Mucosa of rectum (tissue), 2 donors: ENCODE data around the gene FAM221B.

Source experiments
- H3K27ac ChIP-seq, 2 donors: one replicate each; pipeline ENCODE4 v1.7.0; 2013; ENCODE audit warnings: inconsistent platforms in 2 of 2, low read depth in 2 of 2, low read length in 2 of 2
- H3K27me3 ChIP-seq, 2 donors: one replicate each; pipeline ENCODE4 v1.7.0; 2013; ENCODE audit warnings: low read length in 2 of 2; ENCODE audit not compliant: control insufficient read depth in 2 of 2, insufficient read depth in 2 of 2
- H3K36me3 ChIP-seq, 2 donors: one replicate each; pipeline ENCODE4 v1.7.0; 2013; ENCODE audit warnings: low read length in 2 of 2; ENCODE audit not compliant: control insufficient read depth in 2 of 2, insufficient read depth in 2 of 2
- H3K4me1 ChIP-seq, 2 donors: one replicate each; pipeline ENCODE4 v1.7.0; 2013; ENCODE audit warnings: low read length in 2 of 2, mild to moderate bottlenecking in 1 of 2; ENCODE audit not compliant: control insufficient read depth in 2 of 2, insufficient read depth in 2 of 2
- H3K4me3 ChIP-seq, 2 donors: one replicate each; pipeline ENCODE4 v1.7.0; 2013; ENCODE audit warnings: low read length in 2 of 2
- H3K9ac ChIP-seq, 2 donors: one replicate each; pipeline ENCODE4 v1.7.0; 2013; ENCODE audit warnings: low read length in 2 of 2, low read depth in 1 of 2, mild to moderate bottlenecking in 1 of 2
- H3K9me3 ChIP-seq, 2 donors: one replicate each; pipeline ENCODE4 v1.7.0; 2013; ENCODE audit warnings: low read length in 2 of 2; ENCODE audit not compliant: control insufficient read depth in 2 of 2
- donor health status: healthy.
- donor health status: Normal muscosa, but diverticular disease.

Gene FAM221B

GRCh38 chr9:35847792-35848572, 19.4 kb upstream of the FAM221B start:
- Histone ChIP-seq H3K9me3 (no peaks in the 10 kb centered on the region), H3K9ac (no peak overlapping the region), H3K4me1 (peaks cover 2 to 10% of the 10 kb centered on the region in 2 donors), H3K27me3 (no peaks in the 10 kb centered on the region), H3K27ac (peak overlapping the region in 1 of 2 donors; percentile 16), H3K36me3 (peaks cover 9 to 10% of the 10 kb centered on the region in 2 donors), H3K4me3 (no peak overlapping the region)

- H3K36me3 ChIP-seq, result peaks cover 9 to 10% of the 10 kb centered on the region in 2 donors
- no peak overlapping the region for H3K9ac ChIP-seq
- H3K27ac ChIP-seq, result no peak overlapping the region
- peaks cover 2 to 12% of the 10 kb centered on the region in 2 donors for H3K4me1 ChIP-seq
- H3K9me3 ChIP-seq, result no peaks in the 10 kb centered on the region
- H3K27me3 ChIP-seq, result no peaks in the 10 kb centered on the region
- H3K4me3 ChIP-seq, result no peak overlapping the region
These were observed 17.6 kb upstream of the FAM221B start for GRCh38 chr9:35845824-35846771.

- Histone ChIP-seq H3K4me1 (peaks cover 2 to 12% of the 10 kb centered on the region in 2 donors), H3K36me3 (peaks cover 9 to 10% of the 10 kb centered on the region in 2 donors), H3K27me3 (no peaks in the 10 kb centered on the region), H3K4me3 (no peak overlapping the region), H3K27ac (peak overlapping the region; percentile 7 to 51), H3K9me3 (no peaks in the 10 kb centered on the region), H3K9ac (no peak overlapping the region)
These were observed 16.2 kb upstream of the FAM221B start for GRCh38 chr9:35844628-35845270.

GRCh38 chr9:35842795-35843194, 14.3 kb upstream of the FAM221B start:
- Histone ChIP-seq H3K36me3 (peaks cover 9 to 10% of the 10 kb centered on the region in 2 donors), H3K4me1 (peaks cover 2 to 12% of the 10 kb centered on the region in 2 donors), H3K9me3 (no peaks in the 10 kb centered on the region), H3K27ac (no peak overlapping the region), H3K27me3 (no peaks in the 10 kb centered on the region), H3K9ac (no peak overlapping the region), H3K4me3 (no peak overlapping the region)

GRCh38 chr9:35842020-35842745, 13.7 kb upstream of the FAM221B start:
- H3K9me3 ChIP-seq, result no peaks in the 10 kb centered on the region
- H3K27me3 ChIP-seq, result no peaks in the 10 kb centered on the region
- peaks cover 2 to 12% of the 10 kb centered on the region in 2 donors for H3K4me1 ChIP-seq
- peaks cover 6 to 7% of the 10 kb centered on the region in 2 donors for H3K36me3 ChIP-seq
- H3K27ac ChIP-seq, result no peak overlapping the region
- no peak overlapping the region for H3K9ac ChIP-seq
- no peak overlapping the region for H3K4me3 ChIP-seq

- no peak overlapping the region for H3K27ac ChIP-seq
- H3K9ac ChIP-seq, result no peak overlapping the region
- peaks cover 2 to 12% of the 10 kb centered on the region in 2 donors for H3K4me1 ChIP-seq
- peaks cover 0 to 2% of the 10 kb centered on the region in 2 donors for H3K36me3 ChIP-seq
- no peaks in the 10 kb centered on the region for H3K27me3 ChIP-seq
- H3K4me3 ChIP-seq, result no peak overlapping the region
- H3K9me3 ChIP-seq, result no peaks in the 10 kb centered on the region
These were observed 13.0 kb upstream of the FAM221B start for GRCh38 chr9:35841645-35841900.

- H3K27ac ChIP-seq, result no peak overlapping the region
- H3K36me3 ChIP-seq, result no peaks in the 10 kb centered on the region
- H3K4me3 ChIP-seq, result no peak overlapping the region
- H3K4me1 ChIP-seq, result peaks cover 2 to 13% of the 10 kb centered on the region in 2 donors
- H3K27me3 ChIP-seq, result no peaks in the 10 kb centered on the region
- no peaks in the 10 kb centered on the region for H3K9me3 ChIP-seq
- H3K9ac ChIP-seq, result no peak overlapping the region
These were observed 12.5 kb upstream of the FAM221B start for GRCh38 chr9:35840881-35841644.

- Histone ChIP-seq H3K27me3 (no peaks in the 10 kb centered on the region), H3K4me3 (no peak overlapping the region), H3K9me3 (no peaks in the 10 kb centered on the region), H3K27ac (no peak overlapping the region), H3K4me1 (peaks cover 6 to 19% of the 10 kb centered on the region in 2 donors), H3K36me3 (no peaks in the 10 kb centered on the region), H3K9ac (no peak overlapping the region)
These were observed 11.4 kb upstream of the FAM221B start for GRCh38 chr9:35839926-35840325.

- H3K36me3 ChIP-seq, result no peaks in the 10 kb centered on the region
- no peak overlapping the region for H3K27ac ChIP-seq
- H3K4me3 ChIP-seq, result no peak overlapping the region
These were observed 8.1 kb upstream of the FAM221B start for GRCh38 chr9:35836595-35836994.

More at GRCh38 chr9:35836595-35836994, 8.1 kb upstream of the FAM221B start:
- H3K9ac ChIP-seq, result no peak overlapping the region
- H3K4me1 ChIP-seq, result peaks cover 29 to 38% of the 10 kb centered on the region in 2 donors
- H3K9me3 ChIP-seq, result no peaks in the 10 kb centered on the region
- H3K27me3 ChIP-seq, result no peaks in the 10 kb centered on the region
